B cell (primary cell): Measurements from ENCODE around the gene GLB1L3. TPM values are rescaled to one million over a fixed set of nuclear protein-coding genes. Genes with fewer than 3 reads are reported as not detected.

Experiments
- ATAC-seq: fragments of 200-7000 bp; cut with Tn5 transposase; one replicate; pipeline ENCODE4 v1.10.0; 2021; ENCODE audit warnings: low read depth, mild to moderate bottlenecking, moderate number of reproducible peaks, moderate library complexity
- CTCF ChIA-PET: fragments of 350-600 bp; sonication (Branson Sonifier 250); formaldehyde crosslinking; loops from one replicate; lab custom pipeline; 2021; ENCODE audit warnings: antibody characterized with exemption, inconsistent platforms; lab: Charles Lee
- POLR2A ChIA-PET: fragments of 350-600 bp; sonication (Branson Sonifier 250); formaldehyde crosslinking; loops from one replicate; lab custom pipeline; 2021; ENCODE audit warnings: antibody characterized with exemption; lab: Charles Lee
- DNase-seq: peaks from one replicate; pipeline ENCODE4 v3.0.0; 2013
- H2AFZ ChIP-seq: 2 replicates; pipeline ENCODE4 v1.6.1; 2012; ENCODE audit warnings: mild to moderate bottlenecking, low read depth, low read length; ENCODE audit not compliant: insufficient read depth, poor library complexity, severe bottlenecking
- H3K27ac ChIP-seq, 2 donors: 1 replicate in 1 of 2; 2 replicates in 1 of 2; pipeline ENCODE4 v1.5.1; 2012 to 2013; ENCODE audit warnings: low read length in 2 of 2, mild to moderate bottlenecking in 2 of 2, moderate library complexity in 1 of 2
- H3K27me3 ChIP-seq, 4 experiments: fragments of 200-600 bp in 1 of 4; sonication (generic) in 1 of 4; replicated peaks in 1 of 4; 1 replicate in 2 of 4; 2 replicates in 2 of 4; pipeline versions ENCODE4 v1.6.1 to v1.7.0; 2013 to 2016; ENCODE audit warnings: low read length in 3 of 4, mild to moderate bottlenecking in 2 of 4, mixed read lengths in 1 of 4, moderate library complexity in 1 of 4; ENCODE audit not compliant: insufficient read depth in 4 of 4, control insufficient read depth in 3 of 4; ENCODE audit errors: control extremely low read depth in 1 of 4
- H3K36me3 ChIP-seq, 2 experiments: replicated peaks in 1 of 2; 1 replicate in 1 of 2; 2 replicates in 1 of 2; pipeline versions ENCODE4 v1.6.1 to v1.7.1; 2013; ENCODE audit warnings: low read length in 1 of 2; ENCODE audit not compliant: insufficient read depth in 2 of 2, control insufficient read depth in 1 of 2; ENCODE audit errors: control extremely low read depth in 1 of 2, extremely low read depth in 1 of 2
- H3K4me1 ChIP-seq, 2 donors: fragments of 200-600 bp in 1 of 2; sonication (generic) in 1 of 2; 1 replicate in 1 of 2; 2 replicates in 1 of 2; pipeline versions ENCODE4 v1.5.1 to v1.6.1; 2013 to 2017; ENCODE audit warnings: low read length in 2 of 2; ENCODE audit not compliant: control insufficient read depth in 2 of 2, insufficient read depth in 2 of 2
- H3K4me2 ChIP-seq: replicated peaks from 2 replicates; pipeline ENCODE3; 2012; ENCODE audit warnings: mild to moderate bottlenecking, low read depth, low read length; ENCODE audit not compliant: poor library complexity, severe bottlenecking
- H3K4me3 ChIP-seq, 5 experiments: fragments of 200-600 bp in 1 of 5; sonication (generic) in 1 of 5; 1 replicate in 3 of 5; 2 replicates in 2 of 5; pipeline versions ENCODE4 v1.5.1 to v1.7.0; 2011 to 2016; ENCODE audit warnings: low read length in 4 of 5, mild to moderate bottlenecking in 4 of 5, low read depth in 2 of 5, control low read depth in 1 of 5, moderate library complexity in 1 of 5; ENCODE audit not compliant: insufficient read depth in 1 of 5; ENCODE audit errors: control extremely low read depth in 1 of 5, extremely low read depth in 1 of 5
- H3K79me2 ChIP-seq: fragments of 200-600 bp; sonication (generic); one replicate; pipeline ENCODE4 v1.6.0; 2016; ENCODE audit warnings: low read length; ENCODE audit not compliant: control insufficient read depth, insufficient read depth
- H3K9ac ChIP-seq: fragments of 200-600 bp; sonication (generic); 2 replicates; pipeline ENCODE4 v1.6.1; 2017; ENCODE audit warnings: mild to moderate bottlenecking, low read length, moderate library complexity
- H3K9me3 ChIP-seq, 3 donors: one replicate each; pipeline versions ENCODE4 v1.6.1 to v1.7.1; 2013; ENCODE audit warnings: low read length in 2 of 3; ENCODE audit not compliant: control insufficient read depth in 2 of 3, insufficient read depth in 1 of 3; ENCODE audit errors: control extremely low read depth in 1 of 3
- H4K20me1 ChIP-seq: 2 replicates; pipeline ENCODE4 v1.6.0; 2012; ENCODE audit warnings: mild to moderate bottlenecking, low read length; ENCODE audit not compliant: insufficient read depth, control insufficient read depth, poor library complexity, severe bottlenecking
- H3K27ac Mint-ChIP-seq: one replicate; pipeline ENCODE4 v1.8.0; 2021; ENCODE audit warnings: mixed read lengths
- H3K27me3 Mint-ChIP-seq: one replicate; pipeline ENCODE4 v1.8.0; 2021; ENCODE audit warnings: mixed read lengths
- H3K4me1 Mint-ChIP-seq: one replicate; pipeline ENCODE4 v1.8.0; 2021; ENCODE audit warnings: mixed read lengths
- H3K4me3 Mint-ChIP-seq: one replicate; pipeline ENCODE4 v1.8.0; 2021; ENCODE audit warnings: mixed read lengths
- H3K9me3 Mint-ChIP-seq: one replicate; pipeline ENCODE4 v1.8.0; 2022; ENCODE audit warnings: mixed read lengths; ENCODE audit not compliant: insufficient read depth
- CTCF ChIP-seq: fragments of 200-600 bp; IDR thresholded peaks from one replicate; pipeline ENCODE4 v1.8.0; 2022; ENCODE audit warnings: antibody characterized with exemption, mild to moderate bottlenecking
- EZH2 ChIP-seq: IDR thresholded peaks from 2 replicates; pipeline ENCODE4 v1.6.1; 2012; ENCODE audit warnings: borderline replicate concordance, low read depth, mild to moderate bottlenecking, moderate library complexity, low read length; ENCODE audit not compliant: insufficient read depth, poor library complexity, severe bottlenecking
- WGBS: methylation state at CpG from one replicate; pipeline ENCODE4 v1.1.5; 2013; ENCODE audit warnings: missing lambda C conversion rate; ENCODE audit not compliant: insufficient coverage; 5-methylcytosine and 5-hydroxymethylcytosine counted together
- intact Hi-C: fragments of 100-400 bp; cut with micrococcal nuclease; formaldehyde crosslinking; loops from one replicate; pipeline ENCODE4 v1.10.0; 2022
- polyA plus RNA-seq: library from polyadenylated mRNA; depleted of rRNA; stranded (reverse); fragments of >200 nt; gene quantifications from 2 replicates; pipeline ENCODE4 v1.2.3, GENCODE V29; 2012
- total RNA-seq, 2 donors: library from RNA; stranded (reverse); fragments of 120-200 nt in 1 of 2; gene quantifications; 1 replicate in 1 of 2; 2 replicates in 1 of 2; pipeline versions ENCODE4 v1.2.3 to v1.2.4, GENCODE V29; 2013 to 2022

The GLB1L3 gene
- total and polyA plus RNA-seq, 2 donors (not counting 1 experiment from before 2014, with no cell fraction given) = not detected

GRCh38 chr11:134245434-134245833 lies 30.7 kb upstream of the GLB1L3 start:
- ATAC-seq = no peak
- WGBS = 97% methylated on average over 10 of the region's 14 CpGs
- H3K79me2 ChIP-seq = no peaks in the 10 kb centered on the region
- H3K27ac Mint-ChIP-seq = no peak overlapping the region
- no peaks in the 10 kb centered on the region for H3K9me3 Mint-ChIP-seq
- no peak overlapping the region for H3K9ac ChIP-seq
- H3K27me3 ChIP-seq = no peaks in the 10 kb centered on the region
- no peak overlapping the region for H3K4me3 ChIP-seq
- peaks cover 0 to 3% (median 0%) of the 10 kb centered on the region in 3 donors for H3K9me3 ChIP-seq
- ChIA-PET POLR2A (no interaction called here), CTCF (interaction anchor here (1.4 to 8.1 kb wide), 7 partner anchors 11 to 307 kb away, joined by 3 to 131 read pairs (median 16); partner anchors contain the start of genes NCAPD3 and VPS26B)
- H2AFZ ChIP-seq = no peak overlapping the region
- TF ChIP-seq CTCF (no peak), EZH2 (no peak)
- no peak overlapping the region for H3K4me3 Mint-ChIP-seq
- H4K20me1 ChIP-seq = no peaks in the 10 kb centered on the region
- peaks cover 0 to 44% of the 10 kb centered on the region in 2 experiments for H3K36me3 ChIP-seq
- H3K27me3 Mint-ChIP-seq = no peaks in the 10 kb centered on the region
- intact Hi-C loops = no loop called here
- H3K4me1 Mint-ChIP-seq = no peaks in the 10 kb centered on the region
- no peak for DNase-seq
- no peak overlapping the region for H3K27ac ChIP-seq
- no peaks in the 10 kb centered on the region for H3K4me1 ChIP-seq
- no peak overlapping the region for H3K4me2 ChIP-seq

- peaks cover 0 to 49% of the 10 kb centered on the region in 2 experiments for H3K36me3 ChIP-seq
- H2AFZ ChIP-seq = no peak overlapping the region
- Mint-ChIP-seq H3K4me1 (no peaks in the 10 kb centered on the region), H3K27ac (no peak overlapping the region), H3K4me3 (no peak overlapping the region), H3K9me3 (no peaks in the 10 kb centered on the region), H3K27me3 (no peaks in the 10 kb centered on the region)
- H3K9me3 ChIP-seq = peaks cover 0 to 3% (median 0%) of the 10 kb centered on the region in 3 donors
- ATAC-seq (no peak), DNase-seq (no peak)
- H4K20me1 ChIP-seq = no peaks in the 10 kb centered on the region
- POLR2A ChIA-PET = no interaction called here
- WGBS = 98% methylated on average over 11 of the region's 11 CpGs
- H3K4me3 ChIP-seq = no peak overlapping the region
- H3K4me2 ChIP-seq = no peak overlapping the region
- intact Hi-C loops = no loop called here
- no peak overlapping the region for H3K27ac ChIP-seq
- no peak for TF ChIP-seq CTCF
- no peak for TF ChIP-seq EZH2
- H3K9ac ChIP-seq = no peak overlapping the region
- CTCF ChIA-PET = interaction anchor here (3.4 to 8.1 kb wide), 2 partner anchors 17 to 38 kb away, joined by 27 to 131 read pairs; no protein-coding TSS in a partner anchor
- H3K27me3 ChIP-seq = no peaks in the 10 kb centered on the region
- H3K4me1 ChIP-seq = no peaks in the 10 kb centered on the region
- H3K79me2 ChIP-seq = no peaks in the 10 kb centered on the region
Measured at GRCh38 chr11:134246100-134246499, 30.1 kb upstream of the GLB1L3 start.
